HepG2 (cell line): ENCODE measurements around the gene TLK1. TPM values are rescaled to one million over a fixed set of nuclear protein-coding genes. Genes with fewer than 3 reads are reported as not detected.
A peak's percentile ranks its signal among the peaks of the same experiment; 100 is the strongest.

Experiments
- AKAP8 ChIP-seq: sonication (generic); formaldehyde crosslinking; IDR thresholded peaks from 2 replicates; pipeline ENCODE4 v1.5.1; 2020; ENCODE audit warnings: mild to moderate bottlenecking, missing genetic modification reagents
- ARID2 ChIP-seq: sonication (generic); formaldehyde crosslinking; IDR thresholded peaks from 2 replicates; pipeline ENCODE4 v1.8.1; 2022; ENCODE audit warnings: mild to moderate bottlenecking, missing genetic modification reagents, borderline replicate concordance
- CREBL2 ChIP-seq: sonication (generic); formaldehyde crosslinking; IDR thresholded peaks from 2 replicates; pipeline ENCODE4 v1.8.1; 2023; ENCODE audit warnings: missing genetic modification reagents, mild to moderate bottlenecking, borderline replicate concordance
- DR1 ChIP-seq: sonication (generic); formaldehyde crosslinking; IDR thresholded peaks from 2 replicates; pipeline ENCODE4 v1.8.0; 2021; ENCODE audit warnings: mild to moderate bottlenecking, missing genetic modification reagents, inconsistent platforms
- ELF3 ChIP-seq: IDR thresholded peaks from 2 replicates; pipeline ENCODE4 v1.6.1; 2016; ENCODE audit warnings: missing genetic modification reagents, missing compliant biosample characterization
- ETV6 ChIP-seq: sonication (generic); formaldehyde crosslinking; conservative IDR thresholded peaks from 2 replicates; pipeline ENCODE4 v1.4.0; 2020; ENCODE audit warnings: missing genetic modification reagents
- MXI1 ChIP-seq: IDR thresholded peaks from 3 replicates; pipeline ENCODE4 v1.6.1; 2012; ENCODE audit warnings: low read depth, low read length, inconsistent platforms, borderline replicate concordance
- NBN ChIP-seq: fragments of 450-650 bp; conservative IDR thresholded peaks from 2 replicates; pipeline ENCODE4 v1.6.1; 2017
- PPARG ChIP-seq: conservative IDR thresholded peaks from 2 replicates; pipeline ENCODE4 v1.6.1; 2016; ENCODE audit warnings: missing biosample characterization, missing genetic modification reagents
- TMF1 ChIP-seq: sonication (generic); formaldehyde crosslinking; IDR thresholded peaks from 2 replicates; pipeline ENCODE4 v1.8.1; 2022; ENCODE audit warnings: low read depth, missing genetic modification reagents
- XBP1 ChIP-seq: sonication (generic); formaldehyde crosslinking; IDR thresholded peaks from 2 replicates; pipeline ENCODE4 v1.5.0; 2020; ENCODE audit warnings: missing genetic modification reagents
- ZBTB40 ChIP-seq, 2 experiments: fragments of 450-650 bp in 1 of 2; sonication (generic) in 1 of 2; formaldehyde crosslinking in 1 of 2; IDR thresholded peaks; 2 replicates each; pipeline versions ENCODE4 v1.6.1 to v1.8.0; 2016 to 2022; ENCODE audit warnings: antibody characterized with exemption in 1 of 2, mild to moderate bottlenecking in 1 of 2, missing genetic modification reagents in 1 of 2
- ZFY ChIP-seq: sonication (generic); formaldehyde crosslinking; IDR thresholded peaks from 2 replicates; pipeline ENCODE4 v1.4.0; 2020; ENCODE audit warnings: missing genetic modification reagents
- ZNF232 ChIP-seq: sonication (generic); formaldehyde crosslinking; IDR thresholded peaks from 2 replicates; pipeline ENCODE4 v1.4.0; 2020; ENCODE audit warnings: missing genetic modification reagents, borderline replicate concordance
- ZNF30 ChIP-seq: sonication (generic); formaldehyde crosslinking; IDR thresholded peaks from 2 replicates; pipeline ENCODE4 v1.5.0; 2020; ENCODE audit warnings: mild to moderate bottlenecking, missing genetic modification reagents
- ZNF333 ChIP-seq: sonication (generic); formaldehyde crosslinking; IDR thresholded peaks from 2 replicates; pipeline ENCODE4 v1.4.0; 2020; ENCODE audit warnings: mild to moderate bottlenecking, missing genetic modification reagents, borderline replicate concordance
- ZNF777 ChIP-seq: sonication (generic); formaldehyde crosslinking; IDR thresholded peaks from 2 replicates; pipeline ENCODE4 v1.4.0; 2020; ENCODE audit warnings: missing genetic modification reagents
- polyA plus RNA-seq, 8 experiments: library from polyadenylated mRNA; depleted of rRNA in 3 of 8; stranded (reverse) in 7 of 8; unstranded in 1 of 8; fragments of >200 nt; fragmentation: Illumina TruSeq in 4 of 8; extraction: Trizol in 4 of 8; gene quantifications; 2 replicates each; pipeline versions ENCODE4 v1.2.1 to v1.2.3, GENCODE V29; 2011 to 2016; ENCODE audit warnings: low read depth in 4 of 8, missing spikeins in 1 of 8, mixed read lengths in 1 of 8; ENCODE audit not compliant: insufficient read depth in 1 of 8
- total RNA-seq, 5 experiments: library from RNA; depleted of rRNA; stranded (reverse); fragments of >200 nt; fragmentation: Illumina TruSeq; extraction: Trizol; gene quantifications; 2 replicates each; pipeline ENCODE4 v1.2.3, GENCODE V29; 2016; ENCODE audit warnings: low read depth in 1 of 5
- TF ChIP-seq, protein P1 (sequence below): sonication (generic); formaldehyde crosslinking; IDR thresholded peaks from 2 replicates; pipeline ENCODE4 v1.8.1; 2022; ENCODE audit warnings: low read depth, mild to moderate bottlenecking, missing genetic modification reagents

The TLK1 gene
- total and polyA plus RNA-seq, 2 of the 13 experiments (the other 11 are each of a cell fraction or from before 2014, with no cell fraction given) = 16.8 to 28.7 TPM

GRCh38 chr2:170973492-170974303, 187.0 kb downstream of the TLK1 start (continued):
- TF ChIP-seq, protein P1, sequence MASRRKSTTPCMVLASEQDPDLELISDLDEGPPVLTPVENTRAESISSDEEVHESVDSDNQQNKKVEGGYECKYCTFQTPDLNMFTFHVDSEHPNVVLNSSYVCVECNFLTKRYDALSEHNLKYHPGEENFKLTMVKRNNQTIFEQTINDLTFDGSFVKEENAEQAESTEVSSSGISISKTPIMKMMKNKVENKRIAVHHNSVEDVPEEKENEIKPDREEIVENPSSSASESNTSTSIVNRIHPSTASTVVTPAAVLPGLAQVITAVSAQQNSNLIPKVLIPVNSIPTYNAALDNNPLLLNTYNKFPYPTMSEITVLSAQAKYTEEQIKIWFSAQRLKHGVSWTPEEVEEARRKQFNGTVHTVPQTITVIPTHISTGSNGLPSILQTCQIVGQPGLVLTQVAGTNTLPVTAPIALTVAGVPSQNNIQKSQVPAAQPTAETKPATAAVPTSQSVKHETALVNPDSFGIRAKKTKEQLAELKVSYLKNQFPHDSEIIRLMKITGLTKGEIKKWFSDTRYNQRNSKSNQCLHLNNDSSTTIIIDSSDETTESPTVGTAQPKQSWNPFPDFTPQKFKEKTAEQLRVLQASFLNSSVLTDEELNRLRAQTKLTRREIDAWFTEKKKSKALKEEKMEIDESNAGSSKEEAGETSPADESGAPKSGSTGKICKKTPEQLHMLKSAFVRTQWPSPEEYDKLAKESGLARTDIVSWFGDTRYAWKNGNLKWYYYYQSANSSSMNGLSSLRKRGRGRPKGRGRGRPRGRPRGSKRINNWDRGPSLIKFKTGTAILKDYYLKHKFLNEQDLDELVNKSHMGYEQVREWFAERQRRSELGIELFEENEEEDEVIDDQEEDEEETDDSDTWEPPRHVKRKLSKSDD = 0 out of 2 replicates have a peak, but pooled peaks have one; percentile 75
- TF ChIP-seq MXI1 = peak; percentile 97
- TF ChIP-seq TMF1 = 0 out of 2 replicates have a peak, but pooled peaks have one; percentile 18
- peak; percentile 90 for TF ChIP-seq ZNF333 (CRISPR knock-in tag)
- peak; percentile 72 for TF ChIP-seq DR1 (CRISPR knock-in tag)
- no peak for TF ChIP-seq ZBTB40 (IDR thresholded peaks at IDR 0.05)
- TF ChIP-seq ZBTB40 (CRISPR knock-in tag; IDR thresholded peaks at IDR 0.05) = no peak; the same call in none of the 2 replicates
- TF ChIP-seq PPARG (CRISPR knock-in tag) = peak; percentile 68; the same call in 1 of the 2 replicates
- peak; percentile 86 for TF ChIP-seq ZNF777 (CRISPR knock-in tag)
- peak; percentile 42; the same call in 1 of the 2 replicates for TF ChIP-seq ELF3
- peak; percentile 48; the same call in 1 of the 2 replicates for TF ChIP-seq ETV6
- TF ChIP-seq ARID2 (CRISPR knock-in tag) = no peak
- no peak for TF ChIP-seq NBN
- peak; percentile 88 for TF ChIP-seq ZFY (CRISPR knock-in tag)
- no peak for TF ChIP-seq ZNF30 (CRISPR knock-in tag)
- peak; percentile 66; the same call in 1 of the 2 replicates for TF ChIP-seq CREBL2 (CRISPR knock-in tag)
- peak; percentile 91 for TF ChIP-seq AKAP8 (CRISPR knock-in tag)
- no peak for TF ChIP-seq XBP1 (CRISPR knock-in tag)
- peak; percentile 72 for TF ChIP-seq ZNF232 (CRISPR knock-in tag)
